Measurements from ENCODE around the gene DHRSX.

The DHRSX gene

GRCh38 chrX:2434270-2435163 lies 66.3 kb downstream of the DHRSX start:
- no peaks in the 10 kb centered on the region for H3K27me3 ChIP-seq
- peaks cover 14 to 20% of the 10 kb centered on the region in 2 experiments for H3K4me1 ChIP-seq (ENCODE audit: control insufficient read depth in 1 of 2, insufficient read depth in 1 of 2, low read depth in 1 of 2, low read length in 1 of 2)
- TF ChIP-seq CTCF (IDR thresholded peaks at IDR 0.05): no peak
- peaks cover 7% of the 10 kb centered on the region for H3K36me3 ChIP-seq
- H3K9me3 ChIP-seq: no peaks in the 10 kb centered on the region
- H3K27ac ChIP-seq: no peak overlapping the region
- H3K4me3 ChIP-seq (ENCODE audit: low read depth in 1 of 2, low read length in 1 of 2): no peak overlapping the region

- Histone ChIP-seq H3K4me1 (ENCODE audit: control insufficient read depth in 1 of 2, insufficient read depth in 1 of 2, low read depth in 1 of 2, low read length in 1 of 2) (peaks cover 17 to 28% of the 10 kb centered on the region in 2 experiments), H3K27me3 (no peaks in the 10 kb centered on the region), H3K36me3 (peaks cover 7% of the 10 kb centered on the region), H3K27ac (peak overlapping the region; percentile 31), H3K9me3 (no peaks in the 10 kb centered on the region), H3K4me3 (ENCODE audit: low read depth in 1 of 2, low read length in 1 of 2) (no peak overlapping the region)
- TF ChIP-seq CTCF (IDR thresholded peaks at IDR 0.05): no peak
Measured at GRCh38 chrX:2432298-2432863, 68.4 kb downstream of the DHRSX start.

GRCh38 chrX:2430265-2430825 lies 70.4 kb downstream of the DHRSX start:
- peaks cover 7% of the 10 kb centered on the region for H3K36me3 ChIP-seq
- peak overlapping the region; percentile 95 for H3K27ac ChIP-seq
- H3K9me3 ChIP-seq: no peaks in the 10 kb centered on the region
- peaks cover 17 to 28% of the 10 kb centered on the region in 2 experiments for H3K4me1 ChIP-seq (ENCODE audit: control insufficient read depth in 1 of 2, insufficient read depth in 1 of 2, low read depth in 1 of 2, low read length in 1 of 2)
- H3K27me3 ChIP-seq: no peaks in the 10 kb centered on the region
- H3K4me3 ChIP-seq (ENCODE audit: low read depth in 1 of 2, low read length in 1 of 2): peak overlapping the region; percentile 9 to 34
- no peak for TF ChIP-seq CTCF (IDR thresholded peaks at IDR 0.05)

GRCh38 chrX:2427737-2428136 lies 73.0 kb downstream of the DHRSX start:
- TF ChIP-seq CTCF (IDR thresholded peaks at IDR 0.05): no peak

GRCh38 chrX:2427147-2427546 lies 73.6 kb downstream of the DHRSX start:
- TF ChIP-seq CTCF (IDR thresholded peaks at IDR 0.05): no peak
- Histone ChIP-seq H3K4me3 (ENCODE audit: low read depth in 1 of 2, low read length in 1 of 2) (no peak overlapping the region), H3K4me1 (ENCODE audit: control insufficient read depth in 1 of 2, insufficient read depth in 1 of 2, low read depth in 1 of 2, low read length in 1 of 2) (peaks cover 17 to 28% of the 10 kb centered on the region in 2 experiments), H3K36me3 (peaks cover 18% of the 10 kb centered on the region), H3K27ac (peak overlapping the region; percentile 48), H3K9me3 (no peaks in the 10 kb centered on the region), H3K27me3 (no peaks in the 10 kb centered on the region)

More at GRCh38 chrX:2427737-2428136, 73.0 kb downstream of the DHRSX start:
- Histone ChIP-seq H3K9me3 (no peaks in the 10 kb centered on the region), H3K36me3 (peaks cover 15% of the 10 kb centered on the region), H3K27ac (peak overlapping the region; percentile 8), H3K27me3 (no peaks in the 10 kb centered on the region), H3K4me3 (ENCODE audit: low read depth in 1 of 2, low read length in 1 of 2) (no peak overlapping the region), H3K4me1 (ENCODE audit: control insufficient read depth in 1 of 2, insufficient read depth in 1 of 2, low read depth in 1 of 2, low read length in 1 of 2) (peaks cover 17 to 28% of the 10 kb centered on the region in 2 experiments)
